GM19397 (cell line): Measurements from ENCODE around the gene HCN4.
"Not testable (repeated sequence)": the region's sequence is repeated elsewhere in the genome, so short reads cannot be mapped to it uniquely, and the experiment has no call there.

Experiments used
- ATAC-seq: cut with Tn5 transposase; IDR thresholded peaks from one replicate; pipeline ENCODE4 v1.9.1; 2021; ENCODE audit warnings: mild to moderate bottlenecking, moderate library complexity; ENCODE audit not compliant: unreplicated experiment

The HCN4 gene

GRCh38 chr15:73300286-73300685 is 68.5 kb downstream of the HCN4 start:
- not testable (repeated sequence) for ATAC-seq

GRCh38 chr15:73298522-73299245 is 70.1 kb downstream of the HCN4 start:
- no peak for ATAC-seq

- ATAC-seq, result no peak
Observed at GRCh38 chr15:73296609-73297353, 72.0 kb downstream of the HCN4 start.

GRCh38 chr15:73295630-73296286 is 73.0 kb downstream of the HCN4 start:
- ATAC-seq, result no peak

- no peak for ATAC-seq
Observed at GRCh38 chr15:73293773-73294172, 75.0 kb downstream of the HCN4 start.

GRCh38 chr15:73291441-73291840 is 77.3 kb downstream of the HCN4 start:
- ATAC-seq, result no peak

GRCh38 chr15:73287019-73287418 is 81.7 kb downstream of the HCN4 start:
- ATAC-seq, result no peak

- no peak for ATAC-seq
Observed at GRCh38 chr15:73286311-73286710, 82.4 kb downstream of the HCN4 start.

- ATAC-seq, result no peak
Observed at GRCh38 chr15:73284090-73284716, 84.6 kb downstream of the HCN4 start.

GRCh38 chr15:73283366-73283962 is 85.3 kb downstream of the HCN4 start:
- ATAC-seq, result no peak

- ATAC-seq, result no peak
Observed at GRCh38 chr15:73282567-73283365, 86.0 kb downstream of the HCN4 start.

- no peak for ATAC-seq
Observed at GRCh38 chr15:73275862-73276261, 92.9 kb downstream of the HCN4 start.

- no peak for ATAC-seq
Observed at GRCh38 chr15:73273181-73274002, 95.4 kb downstream of the HCN4 start.

- ATAC-seq, result no peak
Observed at GRCh38 chr15:73270366-73271097, 98.2 kb downstream of the HCN4 start.
